HepG2 (cell line): ENCODE data around the gene POLE. TPM values are rescaled to one million over a fixed set of nuclear protein-coding genes. Genes with fewer than 3 reads are reported as not detected.

Experiments used
- STAG1 ChIP-seq: sonication (generic); formaldehyde crosslinking; IDR thresholded peaks from 2 replicates; pipeline ENCODE4 v1.4.0; 2020; ENCODE audit warnings: missing genetic modification reagents
- ZKSCAN1 ChIP-seq: fragments of 150-350 bp; IDR thresholded peaks from 2 replicates; pipeline ENCODE4 v1.6.1; 2014; ENCODE audit warnings: low read length
- ZNF660 ChIP-seq: sonication (generic); formaldehyde crosslinking; IDR thresholded peaks from 2 replicates; pipeline ENCODE4 v1.5.1; 2020; ENCODE audit warnings: mild to moderate bottlenecking, low read depth, missing genetic modification reagents, borderline replicate concordance
- polyA plus RNA-seq, 8 experiments: library from polyadenylated mRNA; depleted of rRNA in 3 of 8; stranded (reverse) in 7 of 8; unstranded in 1 of 8; fragments of >200 nt; fragmentation: Illumina TruSeq in 4 of 8; extraction: Trizol in 4 of 8; gene quantifications; 2 replicates each; pipeline versions ENCODE4 v1.2.1 to v1.2.3, GENCODE V29; 2011 to 2016; ENCODE audit warnings: low read depth in 4 of 8, missing spikeins in 1 of 8, mixed read lengths in 1 of 8; ENCODE audit not compliant: insufficient read depth in 1 of 8
- total RNA-seq, 5 experiments: library from RNA; depleted of rRNA; stranded (reverse); fragments of >200 nt; fragmentation: Illumina TruSeq; extraction: Trizol; gene quantifications; 2 replicates each; pipeline ENCODE4 v1.2.3, GENCODE V29; 2016; ENCODE audit warnings: low read depth in 1 of 5
- TF ChIP-seq, protein P1 (sequence below): sonication (generic); formaldehyde crosslinking; IDR thresholded peaks from 2 replicates; pipeline ENCODE4 v1.9.0; 2022; ENCODE audit warnings: missing genetic modification reagents, mild to moderate bottlenecking, borderline replicate concordance
- TF ChIP-seq, protein P2 (sequence below): sonication (generic); formaldehyde crosslinking; IDR thresholded peaks from 2 replicates; pipeline ENCODE4 v1.4.0; 2020; ENCODE audit warnings: missing genetic modification reagents, borderline replicate concordance
- TF ChIP-seq, protein P3 (sequence below): sonication (generic); formaldehyde crosslinking; IDR thresholded peaks from 2 replicates; pipeline ENCODE4 v1.5.0; 2020; ENCODE audit warnings: mild to moderate bottlenecking, missing genetic modification reagents, moderate library complexity

POLE gene
- total and polyA plus RNA-seq, 2 of the 13 experiments (the other 11 are each of a cell fraction or from before 2014, with no cell fraction given), result 25.3 to 52.2 TPM

DNA sequence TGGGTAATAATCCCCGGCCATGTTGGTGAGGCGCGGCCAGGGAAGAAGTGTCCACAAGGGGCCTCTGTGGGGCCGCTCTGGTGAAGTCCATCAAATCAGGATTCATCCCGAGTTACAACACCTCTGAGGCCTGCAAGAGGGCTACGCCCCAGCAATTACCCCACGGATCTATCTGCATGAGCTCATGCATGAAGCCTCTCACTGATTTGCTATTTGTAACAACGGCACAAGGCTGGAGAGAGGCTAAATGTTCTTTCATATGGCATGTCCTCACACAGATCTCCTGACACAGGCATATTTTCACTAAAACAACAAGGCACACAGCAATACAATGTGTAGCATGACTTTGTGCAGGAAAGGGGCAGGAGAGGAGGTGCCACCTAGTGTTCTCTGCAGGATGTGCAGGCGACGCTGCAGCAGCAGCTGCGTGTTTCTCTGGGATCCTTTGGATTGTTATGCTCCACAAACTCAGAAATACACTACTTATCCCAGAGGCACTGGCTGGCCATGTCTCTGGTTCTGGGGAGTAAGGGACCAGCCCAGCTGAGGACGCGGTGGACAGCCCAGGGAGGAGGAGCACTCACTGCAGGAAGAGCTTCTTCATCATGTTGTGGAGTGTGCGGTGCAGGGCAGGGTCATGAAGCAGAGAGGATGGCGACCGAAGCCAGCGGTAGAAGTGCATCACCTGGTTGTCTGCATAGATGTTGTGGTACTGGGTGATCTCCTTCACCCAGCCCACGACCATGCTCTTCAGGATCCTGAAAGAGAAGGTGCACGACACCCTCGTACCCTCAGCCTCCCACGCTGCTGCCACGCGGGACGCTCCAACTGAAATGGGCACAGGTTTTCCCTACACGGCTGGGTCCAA is 48.4 kb downstream of the POLE start (continued):
- TF ChIP-seq, protein P1, sequence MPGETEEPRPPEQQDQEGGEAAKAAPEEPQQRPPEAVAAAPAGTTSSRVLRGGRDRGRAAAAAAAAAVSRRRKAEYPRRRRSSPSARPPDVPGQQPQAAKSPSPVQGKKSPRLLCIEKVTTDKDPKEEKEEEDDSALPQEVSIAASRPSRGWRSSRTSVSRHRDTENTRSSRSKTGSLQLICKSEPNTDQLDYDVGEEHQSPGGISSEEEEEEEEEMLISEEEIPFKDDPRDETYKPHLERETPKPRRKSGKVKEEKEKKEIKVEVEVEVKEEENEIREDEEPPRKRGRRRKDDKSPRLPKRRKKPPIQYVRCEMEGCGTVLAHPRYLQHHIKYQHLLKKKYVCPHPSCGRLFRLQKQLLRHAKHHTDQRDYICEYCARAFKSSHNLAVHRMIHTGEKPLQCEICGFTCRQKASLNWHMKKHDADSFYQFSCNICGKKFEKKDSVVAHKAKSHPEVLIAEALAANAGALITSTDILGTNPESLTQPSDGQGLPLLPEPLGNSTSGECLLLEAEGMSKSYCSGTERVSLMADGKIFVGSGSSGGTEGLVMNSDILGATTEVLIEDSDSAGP (CRISPR knock-in tag), result no peak; the same call in 1 of the 2 replicates
- no peak for TF ChIP-seq ZNF660 (CRISPR knock-in tag)
- TF ChIP-seq STAG1, result peak; percentile 46
- TF ChIP-seq, protein P2, sequence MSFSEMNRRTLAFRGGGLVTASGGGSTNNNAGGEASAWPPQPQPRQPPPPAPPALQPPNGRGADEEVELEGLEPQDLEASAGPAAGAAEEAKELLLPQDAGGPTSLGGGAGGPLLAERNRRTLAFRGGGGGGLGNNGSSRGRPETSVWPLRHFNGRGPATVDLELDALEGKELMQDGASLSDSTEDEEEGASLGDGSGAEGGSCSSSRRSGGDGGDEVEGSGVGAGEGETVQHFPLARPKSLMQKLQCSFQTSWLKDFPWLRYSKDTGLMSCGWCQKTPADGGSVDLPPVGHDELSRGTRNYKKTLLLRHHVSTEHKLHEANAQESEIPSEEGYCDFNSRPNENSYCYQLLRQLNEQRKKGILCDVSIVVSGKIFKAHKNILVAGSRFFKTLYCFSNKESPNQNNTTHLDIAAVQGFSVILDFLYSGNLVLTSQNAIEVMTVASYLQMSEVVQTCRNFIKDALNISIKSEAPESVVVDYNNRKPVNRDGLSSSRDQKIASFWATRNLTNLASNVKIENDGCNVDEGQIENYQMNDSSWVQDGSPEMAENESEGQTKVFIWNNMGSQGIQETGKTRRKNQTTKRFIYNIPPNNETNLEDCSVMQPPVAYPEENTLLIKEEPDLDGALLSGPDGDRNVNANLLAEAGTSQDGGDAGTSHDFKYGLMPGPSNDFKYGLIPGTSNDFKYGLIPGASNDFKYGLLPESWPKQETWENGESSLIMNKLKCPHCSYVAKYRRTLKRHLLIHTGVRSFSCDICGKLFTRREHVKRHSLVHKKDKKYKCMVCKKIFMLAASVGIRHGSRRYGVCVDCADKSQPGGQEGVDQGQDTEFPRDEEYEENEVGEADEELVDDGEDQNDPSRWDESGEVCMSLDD (CRISPR knock-in tag), result no peak
- TF ChIP-seq, protein P3, sequence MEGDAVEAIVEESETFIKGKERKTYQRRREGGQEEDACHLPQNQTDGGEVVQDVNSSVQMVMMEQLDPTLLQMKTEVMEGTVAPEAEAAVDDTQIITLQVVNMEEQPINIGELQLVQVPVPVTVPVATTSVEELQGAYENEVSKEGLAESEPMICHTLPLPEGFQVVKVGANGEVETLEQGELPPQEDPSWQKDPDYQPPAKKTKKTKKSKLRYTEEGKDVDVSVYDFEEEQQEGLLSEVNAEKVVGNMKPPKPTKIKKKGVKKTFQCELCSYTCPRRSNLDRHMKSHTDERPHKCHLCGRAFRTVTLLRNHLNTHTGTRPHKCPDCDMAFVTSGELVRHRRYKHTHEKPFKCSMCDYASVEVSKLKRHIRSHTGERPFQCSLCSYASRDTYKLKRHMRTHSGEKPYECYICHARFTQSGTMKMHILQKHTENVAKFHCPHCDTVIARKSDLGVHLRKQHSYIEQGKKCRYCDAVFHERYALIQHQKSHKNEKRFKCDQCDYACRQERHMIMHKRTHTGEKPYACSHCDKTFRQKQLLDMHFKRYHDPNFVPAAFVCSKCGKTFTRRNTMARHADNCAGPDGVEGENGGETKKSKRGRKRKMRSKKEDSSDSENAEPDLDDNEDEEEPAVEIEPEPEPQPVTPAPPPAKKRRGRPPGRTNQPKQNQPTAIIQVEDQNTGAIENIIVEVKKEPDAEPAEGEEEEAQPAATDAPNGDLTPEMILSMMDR (CRISPR knock-in tag), result peak; percentile 79
- no peak for TF ChIP-seq ZKSCAN1
